ENCODE results near the gene CCNE1. TPM values are rescaled to one million over a fixed set of nuclear protein-coding genes. Genes with fewer than 3 reads are reported as not detected.
A peak's percentile ranks its signal among the peaks of the same experiment; 100 is the strongest.
"Not testable (repeated sequence)": the region's sequence is repeated elsewhere in the genome, so short reads cannot be mapped to it uniquely, and the experiment has no call there.

The CCNE1 gene
- total RNA-seq, 2 donors from 2014 or later: 39.3 to 41.9 TPM

GRCh38 chr19:29796173-29796573, 15.6 kb upstream of the CCNE1 start:
- Mint-ChIP-seq H3K27ac (no peak overlapping the region), H3K27me3 (ENCODE audit: low read depth) (no peaks in the 10 kb centered on the region), H3K36me3 (ENCODE audit: insufficient read depth in 2 of 2) (no peaks in the 10 kb centered on the region), H3K4me1 (ENCODE audit: low read depth) (peaks cover 18% of the 10 kb centered on the region), H3K9me3 (no peaks in the 10 kb centered on the region), H3K4me3 (no peak overlapping the region)
- no peak for ATAC-seq (replicated peaks in 1 of 2)
- no peak for DNase-seq

DNA sequence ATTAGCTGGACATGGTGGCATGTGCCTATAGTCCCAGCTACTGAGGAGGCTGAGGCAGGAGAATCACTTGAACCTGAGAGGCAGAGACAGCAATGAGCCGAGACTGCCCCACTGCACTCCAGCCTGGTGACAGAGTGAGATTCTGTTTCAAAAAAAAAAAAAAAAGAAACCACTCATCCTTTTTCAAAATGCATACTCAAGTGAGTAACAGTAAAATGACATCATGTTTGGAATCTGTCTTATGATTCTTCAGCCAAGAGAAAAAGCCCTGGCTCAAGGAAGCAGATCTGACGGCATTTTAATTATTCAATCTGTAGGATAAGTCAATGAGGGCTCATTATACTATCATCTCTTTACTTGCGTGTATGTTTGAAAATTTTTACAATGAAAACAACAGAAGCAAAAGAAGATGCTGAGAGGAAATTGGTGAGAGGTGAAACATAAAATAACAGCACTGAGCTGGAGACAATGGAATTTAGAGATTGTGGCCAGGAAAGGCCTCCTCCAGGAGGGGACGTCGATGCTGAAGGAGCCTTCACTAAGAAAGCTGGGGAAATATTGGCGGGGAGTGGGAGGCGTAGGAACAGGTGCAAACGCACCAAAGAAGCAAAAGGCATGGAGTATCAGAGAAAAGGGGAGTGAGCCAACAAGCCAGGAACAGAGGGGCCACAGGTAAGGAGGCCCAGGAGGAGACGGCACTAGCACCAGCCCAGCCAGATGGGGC, 12.9 kb upstream of the CCNE1 start:
- Mint-ChIP-seq H3K27ac (no peak overlapping the region), H3K27me3 (ENCODE audit: low read depth) (no peaks in the 10 kb centered on the region), H3K4me3 (no peak overlapping the region), H3K36me3 (ENCODE audit: insufficient read depth in 2 of 2) (no peaks in the 10 kb centered on the region), H3K4me1 (ENCODE audit: low read depth) (peaks cover 10% of the 10 kb centered on the region), H3K9me3 (no peaks in the 10 kb centered on the region)
- DNase-seq (no peak), ATAC-seq (replicated peaks in 1 of 2) (no peak)

- no peaks in the 10 kb centered on the region for H3K36me3 Mint-ChIP-seq (ENCODE audit: insufficient read depth in 2 of 2)
- H3K27me3 Mint-ChIP-seq (ENCODE audit: low read depth): no peaks in the 10 kb centered on the region
- ATAC-seq (replicated peaks in 1 of 2) (no peak), DNase-seq (no peak)
- H3K4me3 Mint-ChIP-seq: no peak overlapping the region
- H3K27ac Mint-ChIP-seq: no peak overlapping the region
- H3K4me1 Mint-ChIP-seq (ENCODE audit: low read depth): peaks cover 23% of the 10 kb centered on the region
- H3K9me3 Mint-ChIP-seq: no peaks in the 10 kb centered on the region
Measured at GRCh38 chr19:29800100-29800825, 11.5 kb upstream of the CCNE1 start.

GRCh38 chr19:29803951-29804350, 7.8 kb upstream of the CCNE1 start:
- not testable (repeated sequence) for H3K4me3 Mint-ChIP-seq; H3K27ac Mint-ChIP-seq; H3K27me3 Mint-ChIP-seq (ENCODE audit: low read depth); H3K36me3 Mint-ChIP-seq (ENCODE audit: insufficient read depth in 2 of 2); H3K9me3 Mint-ChIP-seq; DNase-seq; ATAC-seq (replicated peaks in 1 of 2)
- H3K4me1 Mint-ChIP-seq (ENCODE audit: low read depth): peaks cover 20% of the 10 kb centered on the region

DNA sequence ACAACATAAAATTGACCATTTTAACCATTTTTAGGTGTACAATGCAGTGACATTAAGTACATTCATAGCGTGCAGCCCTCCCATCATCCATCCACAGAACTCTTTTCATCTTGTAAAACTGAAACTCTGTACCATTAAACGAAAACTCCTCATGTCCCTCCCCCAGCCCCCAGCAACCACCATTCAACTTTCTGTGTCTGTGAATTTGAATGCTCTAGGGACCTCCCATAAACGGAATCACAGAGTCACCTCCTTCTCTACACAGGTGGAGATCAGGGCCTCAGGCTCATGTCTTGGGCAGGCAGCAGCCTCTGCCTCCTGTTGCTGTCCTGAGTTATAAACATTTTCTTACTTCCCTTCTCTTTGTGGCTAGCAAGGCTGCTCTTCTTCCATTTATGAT, 7.3 kb upstream of the CCNE1 start:
- H3K36me3 Mint-ChIP-seq (ENCODE audit: insufficient read depth in 2 of 2): no peaks in the 10 kb centered on the region
- H3K27ac Mint-ChIP-seq: no peak overlapping the region
- peaks cover 20% of the 10 kb centered on the region for H3K4me1 Mint-ChIP-seq (ENCODE audit: low read depth)
- peak; percentile 92 to 94 for ATAC-seq (replicated peaks in 1 of 2)
- no peaks in the 10 kb centered on the region for H3K27me3 Mint-ChIP-seq (ENCODE audit: low read depth)
- no peak overlapping the region for H3K4me3 Mint-ChIP-seq
- DNase-seq: peak; percentile 42 to 44
- H3K9me3 Mint-ChIP-seq: no peaks in the 10 kb centered on the region

- no peaks in the 10 kb centered on the region for H3K36me3 Mint-ChIP-seq (ENCODE audit: insufficient read depth in 2 of 2)
- H3K27me3 Mint-ChIP-seq (ENCODE audit: low read depth): no peaks in the 10 kb centered on the region
- peaks cover 26% of the 10 kb centered on the region for H3K4me1 Mint-ChIP-seq (ENCODE audit: low read depth)
- ATAC-seq (replicated peaks in 1 of 2) (no peak), DNase-seq (no peak)
- no peaks in the 10 kb centered on the region for H3K9me3 Mint-ChIP-seq
- H3K27ac Mint-ChIP-seq: no peak overlapping the region
- no peak overlapping the region for H3K4me3 Mint-ChIP-seq
Measured at GRCh38 chr19:29805031-29805965, 6.5 kb upstream of the CCNE1 start.

GRCh38 chr19:29806098-29806866, 5.5 kb upstream of the CCNE1 start:
- DNase-seq: no peak
- no peak overlapping the region for H3K27ac Mint-ChIP-seq
- peaks cover 31% of the 10 kb centered on the region for H3K4me1 Mint-ChIP-seq (ENCODE audit: low read depth)
- no peaks in the 10 kb centered on the region for H3K27me3 Mint-ChIP-seq (ENCODE audit: low read depth)
- no peak overlapping the region for H3K4me3 Mint-ChIP-seq
- peaks cover 0 to 2% of the 10 kb centered on the region in 2 donors for H3K36me3 Mint-ChIP-seq (ENCODE audit: insufficient read depth in 2 of 2)
- no peaks in the 10 kb centered on the region for H3K9me3 Mint-ChIP-seq
- ATAC-seq (replicated peaks in 1 of 2): no peak

DNA sequence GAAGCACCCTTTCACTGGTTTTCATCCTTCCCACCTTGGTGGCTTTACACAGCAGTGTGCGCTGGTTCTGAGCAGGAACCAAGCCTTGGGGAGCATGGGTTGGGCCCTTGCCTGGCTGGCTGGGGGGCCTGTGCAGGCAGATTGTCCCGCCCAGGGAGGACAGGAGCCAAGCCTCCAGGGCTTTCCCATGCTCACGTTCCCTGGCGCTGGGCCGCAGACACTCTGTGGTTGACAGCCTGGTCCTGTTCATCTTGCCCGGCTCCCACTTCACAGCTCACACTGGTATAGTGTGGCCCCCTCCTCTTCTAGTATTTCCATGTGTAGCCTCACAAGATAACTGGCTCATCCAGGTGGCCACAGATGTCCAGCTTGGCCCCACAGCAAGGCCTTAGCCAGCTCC, 4.6 kb upstream of the CCNE1 start:
- H3K36me3 Mint-ChIP-seq (ENCODE audit: insufficient read depth in 2 of 2): peaks cover 0 to 2% of the 10 kb centered on the region in 2 donors
- H3K4me1 Mint-ChIP-seq (ENCODE audit: low read depth): peaks cover 31% of the 10 kb centered on the region
- H3K27ac Mint-ChIP-seq: no peak overlapping the region
- ATAC-seq (replicated peaks in 1 of 2) (no peak), DNase-seq (no peak)
- H3K4me3 Mint-ChIP-seq: no peak overlapping the region
- H3K27me3 Mint-ChIP-seq (ENCODE audit: low read depth): no peaks in the 10 kb centered on the region
- no peaks in the 10 kb centered on the region for H3K9me3 Mint-ChIP-seq

GRCh38 chr19:29807870-29808405, 3.9 kb upstream of the CCNE1 start:
- Mint-ChIP-seq H3K4me3 (no peak overlapping the region), H3K4me1 (ENCODE audit: low read depth) (peaks cover 34% of the 10 kb centered on the region), H3K27ac (no peak overlapping the region), H3K9me3 (no peaks in the 10 kb centered on the region), H3K27me3 (ENCODE audit: low read depth) (no peaks in the 10 kb centered on the region), H3K36me3 (ENCODE audit: insufficient read depth in 2 of 2) (peaks cover 2 to 3% of the 10 kb centered on the region in 2 donors)
- ATAC-seq (replicated peaks in 1 of 2) (no peak), DNase-seq (no peak)

- DNase-seq: no peak
Measured at GRCh38 chr19:29809795-29810503, 1.8 kb upstream of the CCNE1 start.

GRCh38 chr19:29810504-29810871, 1.3 kb upstream of the CCNE1 start:
- H3K9me3 Mint-ChIP-seq: no peaks in the 10 kb centered on the region
- H3K4me1 Mint-ChIP-seq (ENCODE audit: low read depth): peaks cover 27% of the 10 kb centered on the region
- no peaks in the 10 kb centered on the region for H3K27me3 Mint-ChIP-seq (ENCODE audit: low read depth)
- peak overlapping the region; percentile 90 for H3K4me3 Mint-ChIP-seq
- H3K27ac Mint-ChIP-seq: peak overlapping the region; percentile 88
- peak in 1 of 2 donors; percentile 19 for DNase-seq
- ATAC-seq (replicated peaks in 1 of 2): no peak
- peaks cover 4 to 10% of the 10 kb centered on the region in 2 donors for H3K36me3 Mint-ChIP-seq (ENCODE audit: insufficient read depth in 2 of 2)

More at GRCh38 chr19:29809795-29810503, 1.8 kb upstream of the CCNE1 start:
- no peak for ATAC-seq (replicated peaks in 1 of 2)
- H3K27ac Mint-ChIP-seq: peak overlapping the region; percentile 88
- no peaks in the 10 kb centered on the region for H3K9me3 Mint-ChIP-seq
- peak overlapping the region; percentile 90 for H3K4me3 Mint-ChIP-seq
- no peaks in the 10 kb centered on the region for H3K27me3 Mint-ChIP-seq (ENCODE audit: low read depth)
- H3K4me1 Mint-ChIP-seq (ENCODE audit: low read depth): peaks cover 33% of the 10 kb centered on the region
- peaks cover 4 to 10% of the 10 kb centered on the region in 2 donors for H3K36me3 Mint-ChIP-seq (ENCODE audit: insufficient read depth in 2 of 2)

All from activated T-cell treated with anti-CD3 and anti-CD28 coated beads, Interleukin-2, amount 50 U/mL, for 72 hours (primary cell).